ENCODE measurements around the gene TENT5C. TPM values are rescaled to one million over a fixed set of nuclear protein-coding genes. Genes with fewer than 3 reads are reported as not detected.

The TENT5C gene
- polyA plus RNA-seq, 1 of the 3 experiments (the other 2 are of a cell fraction) = 0.90 TPM

GRCh38 chr1:117584181-117584580 is 21.7 kb upstream of the TENT5C start:
- H3K4me2 ChIP-seq = no peak overlapping the region
- H3K9ac ChIP-seq = no peak overlapping the region
- H3F3A ChIP-seq (replicated peaks; ENCODE audit: insufficient read depth) = no peaks in the 10 kb centered on the region
- H3K4me3 ChIP-seq (ENCODE audit: low read depth in 2 of 2, low read length in 1 of 2) = no peak overlapping the region
- ChIA-PET POLR2A (no interaction called here), CTCF (no interaction called here)
- H3K36me3 ChIP-seq (replicated peaks in 1 of 2; ENCODE audit: control insufficient read depth in 1 of 2, insufficient read depth in 2 of 2, low read length in 1 of 2) = no peaks in the 10 kb centered on the region
- H3K27ac ChIP-seq (ENCODE audit: low read depth in 2 of 2, low read length in 1 of 2) = no peak overlapping the region
- no peak overlapping the region for H2AFZ ChIP-seq (ENCODE audit: low read depth)
- no peaks in the 10 kb centered on the region for H4K20me1 ChIP-seq (ENCODE audit: insufficient read depth)
- H3K9me3 ChIP-seq = no peaks in the 10 kb centered on the region
- H3K9me2 ChIP-seq = no peaks in the 10 kb centered on the region
- WGBS (ENCODE audit: low lambda C conversion rate) = 60% methylated on average over 6 of the region's 6 CpGs
- no peak for DNase-seq
- no peaks in the 10 kb centered on the region for H3K4me1 ChIP-seq (ENCODE audit: control insufficient read depth in 1 of 2, insufficient read depth in 2 of 2, low read depth in 1 of 2, low read length in 1 of 2)
- no peaks in the 10 kb centered on the region for H3K27me3 ChIP-seq (ENCODE audit: insufficient read depth)
- H3K79me2 ChIP-seq (ENCODE audit: insufficient read depth) = no peaks in the 10 kb centered on the region
- no peak for TF ChIP-seq FOSL2 (IDR thresholded peaks at IDR 0.05; ENCODE audit: borderline replicate concordance, low read depth)
- no peak for TF ChIP-seq ZBTB33 (IDR thresholded peaks at IDR 0.05; ENCODE audit: borderline replicate concordance, low read depth)
- TF ChIP-seq TAF1 (IDR thresholded peaks at IDR 0.05; ENCODE audit: borderline replicate concordance, low read depth, low read length) = no peak
- TF ChIP-seq USF1 (IDR thresholded peaks at IDR 0.05; ENCODE audit: borderline replicate concordance, low read depth) = no peak

- H3K4me2 ChIP-seq = no peak overlapping the region
- H3K9me2 ChIP-seq = no peaks in the 10 kb centered on the region
- TF ChIP-seq CTCF (IDR thresholded peaks at IDR 0.05) = no peak
- no peak for TF ChIP-seq JUND (IDR thresholded peaks at IDR 0.05)
- no peak for TF ChIP-seq IRF3 (IDR thresholded peaks at IDR 0.05; ENCODE audit: low read depth, low read length)
- TF ChIP-seq ELF1 (IDR thresholded peaks at IDR 0.05) = no peak
- TF ChIP-seq USF1 (IDR thresholded peaks at IDR 0.05; ENCODE audit: borderline replicate concordance, low read depth) = no peak
- TF ChIP-seq RCOR1 (IDR thresholded peaks at IDR 0.05; ENCODE audit: low read length) = no peak
- TF ChIP-seq FOSL2 (IDR thresholded peaks at IDR 0.05; ENCODE audit: borderline replicate concordance, low read depth) = no peak
- no peak for TF ChIP-seq TAF1 (IDR thresholded peaks at IDR 0.05; ENCODE audit: borderline replicate concordance, low read depth, low read length)
- TF ChIP-seq RFX5 (IDR thresholded peaks at IDR 0.05; ENCODE audit: low read length) = no peak
- TF ChIP-seq POLR2AphosphoS5 (IDR thresholded peaks at IDR 0.05; ENCODE audit: low read depth, low read length) = no peak
- TF ChIP-seq MAX (IDR thresholded peaks at IDR 0.05; ENCODE audit: low read depth) = no peak
- TF ChIP-seq GABPA (IDR thresholded peaks at IDR 0.05; ENCODE audit: low read depth) = no peak
- no peak for TF ChIP-seq PBX3 (IDR thresholded peaks at IDR 0.05)
- H3K27me3 ChIP-seq (ENCODE audit: insufficient read depth) = no peaks in the 10 kb centered on the region
- no peak overlapping the region for H2AFZ ChIP-seq (ENCODE audit: low read depth)
- ChIA-PET CTCF (no interaction called here), POLR2A (no interaction called here)
- H4K20me1 ChIP-seq (ENCODE audit: insufficient read depth) = no peaks in the 10 kb centered on the region
- no peaks in the 10 kb centered on the region for H3K36me3 ChIP-seq (replicated peaks in 1 of 2; ENCODE audit: control insufficient read depth in 1 of 2, insufficient read depth in 2 of 2, low read length in 1 of 2)
- H3K27ac ChIP-seq (ENCODE audit: low read depth in 2 of 2, low read length in 1 of 2) = no peak overlapping the region
- H3K9ac ChIP-seq = no peak overlapping the region
- 53% methylated on average over 6 of the region's 8 CpGs for WGBS (ENCODE audit: low lambda C conversion rate)
- H3K9me3 ChIP-seq = no peaks in the 10 kb centered on the region
- H3F3A ChIP-seq (replicated peaks; ENCODE audit: insufficient read depth) = no peaks in the 10 kb centered on the region
- H3K79me2 ChIP-seq (ENCODE audit: insufficient read depth) = no peaks in the 10 kb centered on the region
- no peak for DNase-seq
- H3K4me3 ChIP-seq (ENCODE audit: low read depth in 2 of 2, low read length in 1 of 2) = no peak overlapping the region
- no peaks in the 10 kb centered on the region; a peak in 1 of 4 replicates for H3K4me1 ChIP-seq (ENCODE audit: control insufficient read depth in 1 of 2, insufficient read depth in 2 of 2, low read depth in 1 of 2, low read length in 1 of 2)
These were observed 20.8 kb upstream of the TENT5C start for GRCh38 chr1:117585086-117585485.
